NCI-H1092 treated with DMSO at 0.1 percent for 48 hours (cell line): ENCODE results near the gene RGS14.

ENCODE experiments used
- DNase-seq: peaks from one replicate; lab custom pipeline; 2025; lab: John Stamatoyannopoulos, UW

The RGS14 gene

DNA sequence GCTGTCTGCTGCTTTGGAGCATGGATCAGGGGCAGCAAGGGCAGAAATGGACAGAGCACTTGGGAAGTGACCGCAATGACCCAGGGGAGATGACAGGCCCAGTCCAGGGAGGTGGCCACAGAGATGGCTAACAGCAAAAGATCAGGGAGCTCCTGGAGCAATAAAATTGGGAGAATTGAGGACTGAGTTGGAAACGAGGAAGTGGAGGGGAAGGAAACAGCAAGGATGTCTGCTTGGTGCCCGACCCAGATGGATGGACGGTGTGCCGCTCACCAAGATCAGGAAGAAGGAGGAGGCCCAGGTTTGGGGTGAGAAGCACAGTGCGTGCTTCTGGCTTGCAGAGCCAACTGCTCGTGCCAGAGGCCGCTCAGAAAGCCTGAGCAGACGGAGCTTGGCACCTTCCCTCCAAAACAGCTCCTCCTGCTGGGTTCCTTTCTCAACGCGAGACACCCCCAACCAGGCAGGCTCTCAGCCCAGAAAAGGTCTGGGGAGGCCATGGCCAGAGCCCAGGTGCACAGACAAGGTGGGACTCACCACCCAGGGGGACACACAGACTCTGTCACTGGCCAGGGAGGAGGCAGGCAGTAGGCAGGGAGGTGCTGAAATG lies 24.8 kb downstream of the RGS14 start:
- peak; percentile 4 for DNase-seq

DNA sequence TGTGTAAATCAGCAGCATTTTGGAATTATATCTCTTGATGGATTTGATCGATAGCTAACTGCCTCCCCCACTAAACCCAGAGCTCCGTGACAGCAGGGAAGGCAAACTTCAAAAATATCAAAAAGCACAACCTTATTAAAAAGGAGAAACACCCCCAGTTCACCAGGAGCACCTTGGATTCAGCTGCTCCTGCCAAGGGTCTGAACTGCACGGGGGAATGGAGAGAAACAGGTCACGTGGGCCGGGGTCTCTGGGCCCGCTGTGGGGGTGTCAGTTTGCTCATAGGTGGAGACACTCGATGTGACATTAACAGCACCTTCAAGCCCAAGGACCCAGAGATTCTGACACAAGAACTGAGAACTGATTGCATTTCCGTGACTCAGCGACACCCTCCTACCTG lies 25.5 kb downstream of the RGS14 start:
- no peak for DNase-seq

- DNase-seq: no peak
Measured at GRCh38 chr5:177384134-177384533, 26.4 kb downstream of the RGS14 start, which contains the start of gene SLC34A1. TSS of gene SLC34A1 (plus strand) at chr5:177384434. CDS start at chr5:177385742, 1,308 bp downstream.

GRCh38 chr5:177385720-177386119 lies 28.0 kb downstream of the RGS14 start:
- no peak for DNase-seq

DNA sequence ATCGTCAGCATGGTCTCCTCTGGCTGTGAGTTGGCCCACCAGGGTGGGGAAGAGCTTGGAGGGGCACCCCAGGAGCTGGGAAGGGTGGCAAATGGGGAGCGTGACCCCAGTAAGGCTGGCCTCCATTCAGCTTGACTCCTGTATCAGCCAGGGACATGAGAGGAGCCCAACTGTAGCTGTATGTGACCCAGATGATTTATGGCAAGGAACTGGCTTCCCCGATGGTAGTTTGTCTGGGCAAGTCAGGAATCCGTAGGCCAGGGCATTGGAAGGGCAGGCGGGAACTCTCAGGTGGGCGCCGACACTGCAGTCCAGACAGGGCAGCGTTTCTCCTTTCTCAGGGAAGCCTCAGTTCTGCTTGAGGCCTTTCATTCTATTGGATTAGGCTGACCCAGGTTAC lies 28.8 kb downstream of the RGS14 start:
- no peak for DNase-seq

DNA sequence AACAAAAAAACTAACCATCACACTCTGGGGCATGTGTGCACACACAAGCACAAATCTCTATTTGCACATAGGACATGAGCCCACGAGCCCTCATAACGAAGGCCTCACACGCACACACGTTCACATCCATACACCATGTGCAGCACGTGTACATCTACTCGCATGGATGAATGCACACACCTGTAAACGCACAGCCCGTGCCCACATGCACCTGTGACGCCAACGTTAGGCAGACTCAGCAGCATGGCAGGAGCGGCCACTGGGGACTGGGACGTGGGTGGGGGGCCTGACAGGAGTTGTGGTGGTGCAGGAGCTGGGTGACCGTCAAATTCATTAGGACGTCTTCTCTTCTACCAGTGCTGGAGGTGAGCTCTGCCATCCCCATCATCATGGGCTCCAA lies 29.7 kb downstream of the RGS14 start:
- DNase-seq: no peak

DNA sequence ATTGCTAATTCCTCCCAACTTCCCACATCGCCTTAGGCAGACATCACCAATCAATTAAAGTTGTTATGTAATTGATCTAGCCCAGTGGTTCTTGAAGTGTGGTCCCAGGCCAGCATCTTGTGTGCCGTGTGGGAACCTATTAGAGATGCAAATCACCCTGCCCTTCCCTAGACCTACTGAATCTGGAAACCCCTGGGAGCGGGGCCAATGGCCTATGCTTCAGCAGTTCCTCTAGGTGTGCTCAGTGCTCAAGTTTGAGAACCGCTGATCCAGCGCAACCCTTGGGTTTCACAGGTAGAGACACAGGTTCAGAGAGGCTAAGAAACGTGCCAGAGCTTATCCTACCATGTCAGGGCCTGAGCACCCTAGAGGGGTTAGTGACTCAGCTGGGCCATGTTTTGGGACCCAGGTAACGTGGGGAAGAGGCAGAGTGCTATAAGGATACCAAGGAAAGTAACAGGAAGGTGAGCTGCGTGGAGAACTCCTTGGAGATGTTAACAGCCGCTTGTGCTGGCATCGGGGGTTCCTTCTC lies 30.9 kb downstream of the RGS14 start:
- no peak for DNase-seq

GRCh38 chr5:177389241-177390169 lies 31.8 kb downstream of the RGS14 start:
- DNase-seq: no peak

DNA sequence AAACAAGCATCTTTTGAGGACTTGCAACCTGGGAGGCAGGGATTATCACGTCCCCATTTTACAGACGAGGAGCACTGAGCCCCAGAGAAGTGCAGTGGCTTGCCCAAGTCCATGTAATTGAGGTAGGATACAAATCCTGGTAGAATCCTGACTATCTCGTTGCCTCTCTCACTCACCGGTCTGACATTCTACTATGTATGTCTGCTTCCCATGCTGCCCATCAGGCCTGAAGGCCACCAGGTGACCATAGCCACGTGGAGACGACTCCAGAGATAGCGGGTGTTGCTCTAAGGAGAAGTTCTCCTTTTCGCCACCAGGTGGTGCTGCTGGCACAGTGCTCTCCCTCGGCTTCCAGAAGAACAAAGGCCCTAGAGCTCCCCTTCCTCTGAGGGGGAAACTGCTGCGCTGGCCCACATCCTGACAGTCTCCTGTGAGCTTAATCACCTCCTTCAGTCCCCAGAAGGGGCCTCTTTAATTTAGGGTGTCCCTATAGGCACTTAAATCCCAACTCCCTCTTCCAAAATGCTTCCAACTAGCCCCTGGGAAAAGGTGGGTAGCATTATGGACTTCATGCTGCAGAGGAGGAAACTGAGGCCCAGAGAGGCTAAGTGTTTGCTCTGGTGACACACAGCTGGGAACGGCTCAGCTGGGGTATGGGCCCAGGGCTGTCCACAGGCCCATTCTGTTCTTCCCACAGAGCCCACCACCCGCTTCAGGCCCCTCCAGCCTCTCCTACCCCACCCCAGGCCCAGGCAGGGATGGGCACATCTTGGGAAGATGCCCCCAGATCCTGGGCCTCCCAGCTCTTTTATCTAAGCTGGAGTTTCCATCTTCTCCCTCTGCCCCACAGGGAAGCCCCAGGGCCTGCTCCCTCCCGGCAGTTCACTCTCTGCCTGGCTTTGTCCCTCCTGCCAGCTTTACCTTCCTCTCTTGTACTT lies 32.9 kb downstream of the RGS14 start:
- peak; percentile 60 for DNase-seq

GRCh38 chr5:177392765-177393164 lies 35.0 kb downstream of the RGS14 start:
- DNase-seq: no peak

DNA sequence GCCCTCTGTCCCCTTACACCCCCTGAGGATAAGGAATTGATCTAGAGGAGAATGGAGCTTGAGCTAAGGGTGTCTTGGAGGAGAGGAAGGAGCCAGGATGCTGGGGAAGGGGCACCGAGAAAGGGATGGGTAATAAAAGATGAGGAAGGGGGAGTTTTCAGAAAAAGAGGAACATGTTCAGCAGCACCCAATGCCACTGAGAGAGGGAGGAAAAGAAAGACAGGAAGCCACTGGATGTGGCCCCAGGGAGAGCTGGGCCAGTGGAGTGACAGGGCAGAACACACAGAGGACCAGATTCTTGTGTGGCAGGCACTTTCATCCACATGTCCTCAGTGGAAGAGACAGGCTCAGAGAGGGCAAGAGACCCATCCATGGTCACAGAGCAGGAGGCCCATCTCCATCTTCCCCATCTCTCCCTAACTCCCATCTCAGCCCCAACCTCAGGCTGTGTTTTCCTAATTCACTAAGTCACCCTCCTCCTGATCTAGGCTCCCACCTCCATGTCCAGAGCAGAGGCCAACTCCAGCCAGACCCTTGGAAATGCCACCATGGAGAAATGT lies 35.6 kb downstream of the RGS14 start:
- no peak for DNase-seq

GRCh38 chr5:177393990-177394389 lies 36.3 kb downstream of the RGS14 start:
- no peak for DNase-seq

GRCh38 chr5:177396078-177396477 lies 38.4 kb downstream of the RGS14 start:
- no peak for DNase-seq

DNA sequence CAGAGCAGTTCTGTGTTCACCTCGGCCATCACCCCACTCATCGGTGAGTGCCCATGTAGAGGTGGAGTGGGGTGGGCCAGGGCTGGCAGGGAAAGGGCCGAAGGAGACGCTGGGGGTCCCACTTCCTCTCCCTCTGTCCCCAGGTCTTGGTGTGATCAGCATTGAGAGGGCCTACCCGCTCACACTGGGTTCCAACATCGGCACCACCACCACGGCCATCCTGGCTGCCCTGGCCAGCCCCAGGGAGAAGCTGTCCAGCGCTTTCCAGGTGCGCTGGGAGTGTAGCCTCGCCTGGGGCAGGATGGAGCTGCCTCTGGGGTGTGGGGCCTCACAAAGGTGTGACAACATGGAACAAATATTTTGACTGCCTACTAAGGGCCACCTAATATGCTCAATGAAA lies 39.1 kb downstream of the RGS14 start:
- no peak for DNase-seq

DNA sequence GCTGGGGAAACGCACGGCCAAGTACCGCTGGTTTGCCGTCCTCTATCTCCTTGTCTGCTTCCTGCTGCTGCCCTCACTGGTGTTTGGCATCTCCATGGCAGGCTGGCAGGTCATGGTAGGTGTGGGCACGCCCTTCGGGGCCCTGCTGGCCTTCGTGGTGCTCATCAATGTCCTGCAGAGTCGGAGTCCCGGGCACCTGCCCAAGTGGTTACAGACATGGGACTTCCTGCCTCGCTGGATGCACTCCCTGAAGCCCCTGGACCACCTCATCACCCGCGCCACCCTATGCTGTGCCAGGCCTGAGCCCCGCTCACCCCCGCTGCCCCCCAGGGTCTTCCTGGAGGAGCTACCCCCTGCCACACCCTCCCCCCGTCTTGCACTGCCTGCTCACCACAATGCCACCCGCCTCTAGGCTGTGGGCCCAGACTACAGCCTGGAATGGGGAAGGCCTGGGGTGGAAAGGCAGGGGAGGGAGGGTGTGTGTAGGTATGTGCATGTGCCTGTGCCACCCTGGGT lies 40.2 kb downstream of the RGS14 start:
- DNase-seq: no peak

- DNase-seq: no peak
Measured at GRCh38 chr5:177399997-177400868, 42.5 kb downstream of the RGS14 start, which contains the start of gene PFN3. TSS of gene PFN3 (minus strand) at chr5:177400661. CDS start at chr5:177400576, 85 bp downstream.

DNA sequence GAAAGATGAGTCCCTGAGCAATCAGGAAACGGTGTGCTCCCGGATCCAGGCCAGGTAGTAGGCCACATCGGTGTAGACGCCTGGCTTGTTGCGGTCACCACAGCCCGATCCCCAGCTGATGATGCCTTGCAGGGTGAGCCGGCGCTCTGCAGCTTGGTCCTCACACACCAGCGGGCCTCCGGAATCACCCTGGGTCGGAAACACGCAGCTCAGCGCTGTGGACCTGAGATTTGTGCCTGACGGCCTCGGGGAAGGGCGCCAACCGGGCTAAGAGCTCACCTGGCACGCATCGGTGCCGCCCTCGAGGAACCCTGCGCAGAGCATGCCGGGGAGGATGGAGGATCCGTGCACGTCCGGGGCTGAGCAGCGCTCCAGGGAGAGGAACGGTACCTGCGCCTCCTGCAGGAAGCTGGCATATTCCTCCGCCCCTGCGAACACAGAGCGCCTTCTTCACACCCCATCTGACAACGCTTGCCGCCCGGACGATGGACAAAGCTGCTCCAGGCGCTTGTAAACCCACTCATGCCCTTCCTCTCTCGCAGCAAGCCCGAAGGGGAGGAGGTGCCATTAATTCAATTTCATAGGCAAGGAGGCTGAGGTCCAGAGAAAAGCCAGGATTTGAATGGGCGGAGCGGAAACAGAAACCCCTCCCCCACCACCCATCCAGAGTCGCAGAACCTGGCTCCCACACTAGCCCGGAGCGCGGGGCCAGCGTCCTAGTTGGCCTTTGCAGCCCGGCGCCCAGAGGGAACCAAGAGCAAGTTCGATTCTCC lies 44.7 kb downstream of the RGS14 start:
- DNase-seq: peak; percentile 66

GRCh38 chr5:177403102-177403791 lies 45.5 kb downstream of the RGS14 start:
- DNase-seq: peak; percentile 33
